Skeletal muscle satellite cell (primary cell): ENCODE measurements around the gene RIOX2. TPM values are rescaled to one million over a fixed set of nuclear protein-coding genes. Genes with fewer than 3 reads are reported as not detected.
"Not testable (repeated sequence)": the region's sequence is repeated elsewhere in the genome, so short reads cannot be mapped to it uniquely, and the experiment has no call there.

Source experiments
- H3K27me3 ChIP-seq: 2 replicates; pipeline ENCODE4 v1.7.0; 2013; ENCODE audit warnings: low read length; ENCODE audit not compliant: control insufficient read depth, insufficient read depth
- H3K36me3 ChIP-seq: 2 replicates; pipeline ENCODE4 v1.7.0; 2013; ENCODE audit warnings: mild to moderate bottlenecking, control low read depth, low read length; ENCODE audit not compliant: insufficient read depth
- H3K4me1 ChIP-seq: 2 replicates; pipeline ENCODE4 v1.7.0; 2013; ENCODE audit warnings: low read length; ENCODE audit not compliant: control insufficient read depth, insufficient read depth
- H3K4me2 ChIP-seq: 2 replicates; pipeline ENCODE4 v1.7.0; 2013; ENCODE audit warnings: mild to moderate bottlenecking, low read length
- H3K4me3 ChIP-seq: 2 replicates; pipeline ENCODE4 v1.7.0; 2013; ENCODE audit warnings: low read length
- H3K9ac ChIP-seq: 2 replicates; pipeline ENCODE4 v1.7.0; 2013; ENCODE audit warnings: mild to moderate bottlenecking, low read depth, low read length, moderate library complexity
- H3K9me3 ChIP-seq: replicated peaks from 2 replicates; pipeline ENCODE4 v1.7.0; 2013; ENCODE audit warnings: mild to moderate bottlenecking, control low read depth, low read length
- total RNA-seq: library from RNA; depleted of rRNA; stranded (reverse); fragments of >200 nt; gene quantifications from 2 replicates; pipeline ENCODE4 v1.2.3, GENCODE V29; 2012; rRNA removed

Gene RIOX2
- total RNA-seq: 32.1 and 42.8 TPM in 2 replicates

DNA sequence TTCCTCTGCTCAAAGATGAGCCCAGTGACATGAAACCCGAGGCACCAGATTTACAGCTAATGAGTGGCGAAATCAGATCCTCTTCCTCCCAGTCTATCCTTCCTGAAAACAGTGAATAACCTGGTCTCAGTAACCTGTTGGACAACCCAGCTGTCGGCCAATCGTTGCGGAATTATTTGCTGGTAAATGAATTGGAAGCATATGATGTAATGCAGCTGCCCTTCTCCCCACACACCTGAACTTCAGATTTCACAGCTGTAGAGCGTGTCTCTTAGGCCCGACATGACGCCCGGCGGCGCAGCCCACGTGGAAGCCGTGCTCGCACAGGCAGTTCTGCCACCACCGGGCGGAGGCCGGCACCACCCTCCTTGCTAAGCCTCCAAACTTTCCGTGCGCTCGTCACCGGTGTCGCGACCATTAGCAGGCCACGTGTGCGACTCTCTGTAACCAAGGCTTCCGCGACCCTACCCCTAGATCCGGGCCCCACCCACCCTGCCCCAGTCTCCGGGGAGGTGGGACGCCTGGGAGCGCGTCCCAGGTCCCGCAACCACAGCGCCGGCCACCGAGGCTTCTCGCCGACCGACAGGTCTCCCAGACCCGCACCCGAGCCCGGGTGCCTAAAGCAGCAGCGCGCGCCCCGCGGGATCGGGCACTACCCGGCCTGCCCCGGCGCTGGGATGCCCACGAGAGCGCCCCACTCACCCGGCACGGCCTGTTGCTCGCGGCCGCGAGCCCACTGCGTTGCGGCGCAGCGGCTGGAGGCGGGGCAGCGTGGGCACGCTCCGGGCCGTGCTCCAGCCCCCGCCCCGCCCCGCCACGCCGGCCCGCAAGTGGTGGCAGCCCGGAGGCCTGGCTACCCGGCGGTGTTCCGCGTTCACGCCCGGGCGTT, at the start of gene RIOX2:
Gene RIOX2 (minus strand): TSS at position 753 of the 889 bp plus-strand sequence. CDS start 4,838 bp downstream, outside the sequence.
- Histone ChIP-seq H3K9me3 (no peaks in the 10 kb centered on the region), H3K36me3 (peaks cover under 1% of the 10 kb centered on the region), H3K4me2 (peak within 1 kb of the TSS; percentile 82), H3K27me3 (no peaks in the 10 kb centered on the region), H3K4me3 (peak within 1 kb of the TSS; percentile 72), H3K4me1 (peaks cover 17% of the 10 kb centered on the region), H3K9ac (peak within 1 kb of the TSS; percentile 71)

DNA sequence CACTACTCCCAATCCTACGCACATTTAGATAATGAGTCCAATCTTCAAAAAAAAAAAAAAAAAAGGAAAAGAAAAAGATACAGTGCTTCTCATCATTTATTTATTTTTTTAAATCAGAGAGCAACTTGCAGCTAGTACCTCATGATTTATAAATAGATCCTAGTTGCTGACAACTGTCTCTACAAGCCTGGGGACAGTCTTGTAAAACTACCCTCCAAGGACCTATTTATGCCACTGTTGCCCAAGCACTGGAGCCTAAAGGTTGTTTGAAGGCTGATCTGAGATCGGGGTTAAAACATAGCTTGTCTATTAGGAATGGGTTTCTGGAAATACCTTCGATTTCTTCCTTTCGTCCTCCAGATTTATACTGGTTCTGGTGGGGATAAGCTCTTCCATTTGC, 48.2 kb upstream of the RIOX2 start:
- H3K4me2 ChIP-seq: no peak overlapping the region
- no peak overlapping the region for H3K4me3 ChIP-seq
- H3K9ac ChIP-seq: no peak overlapping the region
- no peaks in the 10 kb centered on the region for H3K36me3 ChIP-seq
- H3K27me3 ChIP-seq: peaks cover 4% of the 10 kb centered on the region
- H3K4me1 ChIP-seq: no peaks in the 10 kb centered on the region
- H3K9me3 ChIP-seq: no peaks in the 10 kb centered on the region

DNA sequence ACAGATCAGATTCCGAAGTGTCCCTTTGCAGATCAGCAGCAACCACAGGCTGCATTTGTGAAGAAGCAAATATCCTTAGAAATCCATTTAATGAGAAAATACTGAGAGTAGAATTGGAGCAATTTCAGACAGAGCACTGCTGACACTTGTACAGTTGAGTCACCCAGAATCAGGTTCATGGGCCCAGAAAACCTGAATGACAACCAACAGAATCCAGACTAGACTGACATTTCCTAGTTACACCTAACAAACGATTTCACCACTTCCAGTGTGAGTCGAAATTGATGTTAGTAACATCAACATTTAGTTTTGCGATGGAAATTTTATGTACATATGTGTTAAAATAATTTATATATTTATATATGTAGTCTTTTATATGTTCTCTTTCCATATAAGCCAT, 46.1 kb upstream of the RIOX2 start:
- no peaks in the 10 kb centered on the region for H3K9me3 ChIP-seq
- H3K9ac ChIP-seq: no peak overlapping the region
- no peaks in the 10 kb centered on the region for H3K36me3 ChIP-seq
- H3K27me3 ChIP-seq: peaks cover 10% of the 10 kb centered on the region
- H3K4me1 ChIP-seq: no peaks in the 10 kb centered on the region
- H3K4me3 ChIP-seq: no peak overlapping the region
- no peak overlapping the region for H3K4me2 ChIP-seq

DNA sequence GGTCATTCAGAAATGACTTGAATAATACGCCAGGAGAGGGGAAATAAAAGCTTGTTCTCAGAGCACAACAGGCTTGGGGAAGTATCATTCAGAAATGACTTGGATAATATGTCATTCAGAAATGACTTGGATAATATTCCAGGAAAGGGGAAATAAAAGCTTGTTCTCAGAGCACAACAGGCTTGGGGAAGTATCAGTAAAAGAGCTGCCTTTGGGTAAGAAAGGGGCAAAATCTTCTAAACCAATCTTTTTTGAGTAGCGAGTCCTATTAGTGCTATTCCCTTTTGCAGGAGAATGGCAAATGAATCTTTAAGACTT, 42.0 kb upstream of the RIOX2 start:
- no peaks in the 10 kb centered on the region for H3K9me3 ChIP-seq

DNA sequence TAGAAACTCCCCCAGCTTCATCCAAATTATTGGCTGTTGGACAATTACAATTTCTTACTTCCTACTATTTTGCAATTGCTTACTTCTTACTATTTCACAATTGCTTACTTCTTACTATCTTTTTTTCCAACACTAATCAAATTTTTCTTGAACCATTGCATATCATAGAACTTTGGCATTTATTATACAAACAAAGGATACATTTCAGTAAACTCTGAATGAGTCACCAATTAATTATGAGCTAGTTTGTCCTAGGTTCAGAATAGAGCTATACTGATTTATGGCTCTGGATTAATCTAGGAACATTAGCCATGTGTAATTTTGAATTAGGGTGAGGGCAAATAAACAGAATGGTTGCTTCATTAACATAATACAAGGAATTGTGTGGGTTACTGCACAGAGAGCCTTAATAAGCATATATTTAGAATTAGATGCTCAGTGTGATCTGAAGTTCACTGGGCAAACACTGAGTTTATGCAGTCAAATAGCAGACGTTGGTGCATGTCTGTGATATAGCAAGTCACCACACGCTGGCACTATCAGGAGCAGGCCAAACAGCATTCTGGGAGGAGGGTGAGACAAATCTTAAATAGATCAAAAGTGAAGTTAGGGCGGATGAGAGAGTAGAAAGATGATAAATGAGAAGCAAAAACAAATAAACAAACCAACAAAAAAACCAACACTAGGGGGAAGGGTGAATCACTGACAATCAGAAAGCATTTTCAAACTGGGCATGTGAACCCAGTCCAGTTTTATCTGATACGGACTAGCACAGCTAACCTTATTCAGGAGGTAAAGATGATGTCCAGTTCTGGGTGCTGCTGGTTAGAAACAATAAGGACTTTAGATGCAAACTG, 41.4 kb upstream of the RIOX2 start:
- H3K36me3 ChIP-seq: no peaks in the 10 kb centered on the region
- H3K9ac ChIP-seq: no peak overlapping the region
- no peaks in the 10 kb centered on the region for H3K4me1 ChIP-seq
- H3K4me2 ChIP-seq: no peak overlapping the region
- H3K27me3 ChIP-seq: peaks cover 28% of the 10 kb centered on the region
- H3K9me3 ChIP-seq: no peaks in the 10 kb centered on the region
- H3K4me3 ChIP-seq: no peak overlapping the region

More for the DNA sequence above, 42.0 kb upstream of the RIOX2 start:
- Histone ChIP-seq H3K36me3 (no peaks in the 10 kb centered on the region), H3K4me3 (no peak overlapping the region), H3K27me3 (peaks cover 24% of the 10 kb centered on the region), H3K4me2 (no peak overlapping the region), H3K4me1 (no peaks in the 10 kb centered on the region), H3K9ac (no peak overlapping the region)

- Histone ChIP-seq H3K9ac (no peak overlapping the region), H3K4me1 (no peaks in the 10 kb centered on the region), H3K27me3 (peaks cover 30% of the 10 kb centered on the region), H3K36me3 (no peaks in the 10 kb centered on the region), H3K9me3 (no peaks in the 10 kb centered on the region), H3K4me3 (no peak overlapping the region), H3K4me2 (no peak overlapping the region)
Observed at GRCh38 chr3:98012979-98013378, 40.7 kb upstream of the RIOX2 start.

- H3K36me3 ChIP-seq, H3K4me2 ChIP-seq, H3K4me3 ChIP-seq, H3K9me3 ChIP-seq, H3K9ac ChIP-seq, H3K4me1 ChIP-seq: not testable (repeated sequence)
- H3K27me3 ChIP-seq: peaks cover 30% of the 10 kb centered on the region
Observed at GRCh38 chr3:98010883-98011449, 38.7 kb upstream of the RIOX2 start.

- H3K4me2 ChIP-seq: no peak overlapping the region
- no peaks in the 10 kb centered on the region for H3K4me1 ChIP-seq
- no peak overlapping the region for H3K4me3 ChIP-seq
- no peaks in the 10 kb centered on the region for H3K9me3 ChIP-seq
- H3K36me3 ChIP-seq: no peaks in the 10 kb centered on the region
- H3K9ac ChIP-seq: no peak overlapping the region
- peaks cover 30% of the 10 kb centered on the region for H3K27me3 ChIP-seq
Observed at GRCh38 chr3:98010194-98010882, 38.1 kb upstream of the RIOX2 start.

- no peak overlapping the region for H3K4me2 ChIP-seq
- H3K4me3 ChIP-seq: no peak overlapping the region
- no peaks in the 10 kb centered on the region for H3K36me3 ChIP-seq
- no peak overlapping the region for H3K9ac ChIP-seq
- H3K9me3 ChIP-seq: no peaks in the 10 kb centered on the region
- peaks cover 27% of the 10 kb centered on the region for H3K27me3 ChIP-seq
- H3K4me1 ChIP-seq: no peaks in the 10 kb centered on the region
Observed at GRCh38 chr3:98008855-98009254, 36.6 kb upstream of the RIOX2 start.

DNA sequence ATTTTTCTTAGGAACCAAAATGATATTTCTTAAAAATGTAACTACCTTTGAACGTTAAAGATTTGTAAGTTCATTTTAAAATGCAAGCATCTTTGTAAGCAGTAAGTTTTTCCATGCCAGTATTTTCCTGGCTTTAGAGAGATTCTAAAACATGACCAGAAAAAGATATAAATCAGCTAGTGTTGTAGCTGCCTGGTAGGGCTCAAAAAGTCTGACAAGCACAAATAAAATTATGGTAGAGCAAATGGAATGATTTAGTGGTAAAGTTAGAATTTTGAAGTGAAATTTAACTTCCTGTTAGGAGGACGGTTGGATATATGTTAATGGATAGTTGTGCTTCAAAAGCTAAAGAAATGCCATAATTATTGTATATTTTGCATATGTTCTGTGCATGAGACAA, 33.2 kb upstream of the RIOX2 start:
- Histone ChIP-seq H3K9me3 (no peaks in the 10 kb centered on the region), H3K4me2 (no peak overlapping the region), H3K4me3 (no peak overlapping the region), H3K9ac (no peak overlapping the region), H3K4me1 (no peaks in the 10 kb centered on the region), H3K27me3 (peaks cover 30% of the 10 kb centered on the region), H3K36me3 (no peaks in the 10 kb centered on the region)

- Histone ChIP-seq H3K36me3 (no peaks in the 10 kb centered on the region), H3K27me3 (peaks cover 28% of the 10 kb centered on the region), H3K4me3 (no peak overlapping the region), H3K4me2 (no peak overlapping the region), H3K9ac (no peak overlapping the region), H3K4me1 (no peaks in the 10 kb centered on the region), H3K9me3 (no peaks in the 10 kb centered on the region)
Observed at GRCh38 chr3:98004721-98005120, 32.5 kb upstream of the RIOX2 start.
